ENCODE results near the gene GPR135.

The GPR135 gene

GRCh38 chr14:59465316-59466135, at the start of gene GPR135:
TSS of gene GPR135 (minus strand) at chr14:59465380. CDS start at chr14:59465226, 154 bp downstream.
- no peak for DNase-seq (ENCODE audit: low read depth)

GRCh38 chr14:59511916-59512575, 46.9 kb upstream of the GPR135 start:
- DNase-seq (ENCODE audit: low read depth), result no peak

GRCh38 chr14:59510966-59511365, 45.8 kb upstream of the GPR135 start:
- DNase-seq (ENCODE audit: low read depth), result no peak

- DNase-seq (ENCODE audit: low read depth), result no peak
Observed at GRCh38 chr14:59510001-59510400, 44.8 kb upstream of the GPR135 start.

GRCh38 chr14:59509101-59509500, 43.9 kb upstream of the GPR135 start:
- no peak for DNase-seq (ENCODE audit: low read depth)

GRCh38 chr14:59507752-59508103, 42.5 kb upstream of the GPR135 start:
- DNase-seq (ENCODE audit: low read depth), result no peak

GRCh38 chr14:59507063-59507751, 42.0 kb upstream of the GPR135 start:
- DNase-seq (ENCODE audit: low read depth), result no peak

- DNase-seq (ENCODE audit: low read depth), result no peak
Observed at GRCh38 chr14:59503256-59503655, 38.1 kb upstream of the GPR135 start.

GRCh38 chr14:59500732-59501131, 35.6 kb upstream of the GPR135 start:
- no peak for DNase-seq (ENCODE audit: low read depth)

- no peak for DNase-seq (ENCODE audit: low read depth)
Observed at GRCh38 chr14:59492384-59492783, 27.2 kb upstream of the GPR135 start.

- no peak for DNase-seq (ENCODE audit: low read depth)
Observed at GRCh38 chr14:59490756-59491155, 25.6 kb upstream of the GPR135 start.

- peak; percentile 29 for DNase-seq (ENCODE audit: low read depth)
Observed at GRCh38 chr14:59484639-59485175, 19.5 kb upstream of the GPR135 start.

GRCh38 chr14:59483819-59484638, 18.8 kb upstream of the GPR135 start, which contains the start of the genes JKAMP and L3HYPDH:
TSS of gene JKAMP (plus strand) at chr14:59484517. CDS start at chr14:59484590, 73 bp downstream.
TSS of gene L3HYPDH (minus strand) at chr14:59484408. CDS start at chr14:59484316, 92 bp downstream.
- peak; percentile 97 for DNase-seq (ENCODE audit: low read depth)

- DNase-seq (ENCODE audit: low read depth), result no peak
Observed at GRCh38 chr14:59483363-59483762, 18.2 kb upstream of the GPR135 start.

GRCh38 chr14:59482541-59483331, 17.6 kb upstream of the GPR135 start:
- DNase-seq (ENCODE audit: low read depth), result no peak

GRCh38 chr14:59481871-59482540, 16.8 kb upstream of the GPR135 start:
- no peak for DNase-seq (ENCODE audit: low read depth)

- DNase-seq (ENCODE audit: low read depth), result no peak
Observed at GRCh38 chr14:59481407-59481806, 16.2 kb upstream of the GPR135 start.

GRCh38 chr14:59480166-59480565, 15.0 kb upstream of the GPR135 start:
- no peak for DNase-seq (ENCODE audit: low read depth)

- no peak for DNase-seq (ENCODE audit: low read depth)
Observed at GRCh38 chr14:59478540-59478939, 13.4 kb upstream of the GPR135 start.

GRCh38 chr14:59475709-59476108, 10.5 kb upstream of the GPR135 start:
- no peak for DNase-seq (ENCODE audit: low read depth)

Measured in stimulated activated CD8-positive, alpha-beta memory T cell treated with anti-CD3 and anti-CD28 coated beads, Interleukin-12 subunit alpha, Interleukin-12 subunit beta, amount 100 ng/mL, for 1 hour (primary cell).